Activated T-cell treated with anti-CD3 and anti-CD28 coated beads, Interleukin-2, amount 50 U/mL, for 24 hours (primary cell): ENCODE measurements around the gene MINK1.
A peak's percentile ranks its signal among the peaks of the same experiment; 100 is the strongest.
"Not testable (repeated sequence)": the region's sequence is repeated elsewhere in the genome, so short reads cannot be mapped to it uniquely, and the experiment has no call there.

Experiments used
- DNase-seq: peaks from one replicate; pipeline ENCODE4 v3.0.0-alpha.2; 2020
- H3K27ac Mint-ChIP-seq: 2 replicates; pipeline ENCODE4 v1.8.0; 2020; ENCODE audit warnings: mild to moderate bottlenecking, mixed read lengths
- H3K27me3 Mint-ChIP-seq: 2 replicates; pipeline ENCODE4 v1.8.0; 2020; ENCODE audit warnings: mixed read lengths
- H3K36me3 Mint-ChIP-seq: 2 replicates; pipeline ENCODE4 v1.8.0; 2020; ENCODE audit warnings: low read depth, mixed read lengths
- H3K4me1 Mint-ChIP-seq: 2 replicates; pipeline ENCODE4 v1.8.0; 2020; ENCODE audit warnings: low read depth, mixed read lengths
- H3K4me3 Mint-ChIP-seq: 2 replicates; pipeline ENCODE4 v1.8.0; 2020; ENCODE audit warnings: mild to moderate bottlenecking, moderate library complexity, mixed read lengths
- H3K9me3 Mint-ChIP-seq: 2 replicates; pipeline ENCODE4 v1.8.0; 2020; ENCODE audit warnings: mixed read lengths

The MINK1 gene

DNA sequence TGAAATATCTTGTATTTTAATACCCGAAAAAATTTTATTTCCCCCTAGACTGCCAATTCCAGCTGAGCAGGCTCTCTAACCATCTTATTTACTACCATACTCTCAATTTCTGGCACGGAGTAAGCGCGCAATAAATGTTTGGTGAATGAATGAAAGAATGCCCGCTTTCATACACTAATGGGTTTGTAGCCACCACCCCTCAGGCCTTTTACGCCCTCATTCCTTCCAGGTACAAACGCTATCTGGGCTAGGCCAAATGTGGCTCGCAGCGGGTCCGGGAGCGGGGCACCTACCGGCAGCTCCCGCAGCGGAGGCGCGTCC, 26.7 kb upstream of the MINK1 start:
- Mint-ChIP-seq H3K4me3 (peak overlapping the region; percentile 78), H3K27me3 (no peaks in the 10 kb centered on the region), H3K36me3 (peaks cover 10% of the 10 kb centered on the region), H3K9me3 (no peaks in the 10 kb centered on the region), H3K27ac (peak overlapping the region; percentile 18), H3K4me1 (peaks cover 12% of the 10 kb centered on the region)
- DNase-seq: no peak

- Mint-ChIP-seq H3K4me3 (peak within 1 kb of the TSS; percentile 78), H3K9me3 (no peaks in the 10 kb centered on the region), H3K27me3 (no peaks in the 10 kb centered on the region), H3K36me3 (peaks cover 12% of the 10 kb centered on the region), H3K27ac (peak within 1 kb of the TSS; percentile 47), H3K4me1 (peaks cover 12% of the 10 kb centered on the region)
- DNase-seq: peak; percentile 90
These were observed 26.1 kb upstream of the MINK1 start, which contains the start of gene PLD2 for GRCh38 chr17:4806777-4807604. Gene PLD2, plus strand, starts transcription at chr17:4807152. Its CDS starts 621 bp downstream, at chr17:4807773.

DNA sequence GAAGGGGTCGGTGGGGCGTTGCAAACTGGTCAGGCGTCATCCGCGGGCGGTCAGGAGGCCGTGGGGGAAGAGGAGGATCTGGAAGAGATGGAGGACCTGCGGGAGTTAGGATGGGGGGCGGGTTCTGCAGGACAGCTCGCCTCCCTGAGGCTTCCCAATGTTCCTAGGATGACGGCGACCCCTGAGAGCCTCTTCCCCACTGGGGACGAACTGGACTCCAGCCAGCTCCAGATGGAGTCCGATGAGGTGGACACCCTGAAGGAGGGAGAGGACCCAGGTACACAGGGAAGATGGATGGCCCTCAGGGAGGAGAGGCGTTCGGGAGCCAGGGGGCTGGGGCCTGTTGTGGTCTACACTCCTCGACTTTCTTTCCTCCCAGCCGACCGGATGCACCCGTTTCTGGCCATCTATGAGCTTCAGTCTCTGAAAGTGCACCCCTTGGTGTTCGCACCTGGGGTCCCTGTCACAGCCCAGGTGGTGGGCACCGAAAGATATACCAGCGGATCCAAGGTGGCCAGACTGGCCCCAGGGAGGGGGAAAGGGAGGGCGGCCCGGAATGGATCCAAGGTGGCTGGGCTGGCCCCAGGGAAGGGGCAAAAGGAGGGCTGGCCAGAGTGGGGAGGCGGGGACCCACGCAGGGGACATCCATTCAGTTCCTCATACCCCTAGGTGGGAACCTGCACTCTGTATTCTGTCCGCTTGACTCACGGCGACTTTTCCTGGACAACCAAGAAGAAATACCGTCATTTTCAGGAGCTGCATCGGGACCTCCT, 25.3 kb upstream of the MINK1 start:
- no peaks in the 10 kb centered on the region for H3K9me3 Mint-ChIP-seq
- peaks cover 12% of the 10 kb centered on the region for H3K4me1 Mint-ChIP-seq
- H3K27ac Mint-ChIP-seq: peak overlapping the region; percentile 47
- H3K36me3 Mint-ChIP-seq: peaks cover 12% of the 10 kb centered on the region
- H3K4me3 Mint-ChIP-seq: peak overlapping the region; percentile 75
- H3K27me3 Mint-ChIP-seq: no peaks in the 10 kb centered on the region
- peak; percentile 35 for DNase-seq

DNA sequence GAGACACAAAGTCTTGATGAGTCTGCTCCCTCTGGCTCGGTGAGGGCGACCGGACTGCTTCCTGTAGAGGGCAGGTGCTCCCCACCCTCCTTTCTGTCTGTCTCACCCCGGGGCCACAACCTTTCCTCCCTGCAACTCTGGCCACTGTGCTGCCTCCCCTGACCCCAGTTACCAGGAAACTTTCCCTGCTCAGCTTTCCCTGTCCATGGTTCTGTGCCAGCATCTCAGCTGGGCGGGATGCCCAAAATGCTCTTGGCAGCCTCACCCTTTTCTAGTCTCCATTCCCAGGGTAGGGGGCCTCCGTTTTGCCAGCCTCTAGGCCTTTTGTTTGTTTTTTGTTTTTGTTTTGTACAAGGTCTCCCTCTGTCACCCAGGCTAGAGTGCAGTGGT, 24.8 kb upstream of the MINK1 start:
- Mint-ChIP-seq H3K4me1 (peaks cover 12% of the 10 kb centered on the region), H3K9me3 (no peaks in the 10 kb centered on the region), H3K4me3 (peak overlapping the region; percentile 75), H3K27ac (no peak overlapping the region), H3K27me3 (no peaks in the 10 kb centered on the region), H3K36me3 (peaks cover 12% of the 10 kb centered on the region)
- DNase-seq: no peak

- Mint-ChIP-seq H3K27me3 (no peaks in the 10 kb centered on the region), H3K4me3 (no peak overlapping the region), H3K9me3 (no peaks in the 10 kb centered on the region), H3K36me3 (peaks cover 12% of the 10 kb centered on the region), H3K27ac (no peak overlapping the region), H3K4me1 (peaks cover 12% of the 10 kb centered on the region)
- DNase-seq: no peak
These were observed 22.3 kb upstream of the MINK1 start for GRCh38 chr17:4810696-4811290.

- H3K36me3 Mint-ChIP-seq: peaks cover 17% of the 10 kb centered on the region
These were observed 21.7 kb upstream of the MINK1 start for GRCh38 chr17:4811471-4811870.

DNA sequence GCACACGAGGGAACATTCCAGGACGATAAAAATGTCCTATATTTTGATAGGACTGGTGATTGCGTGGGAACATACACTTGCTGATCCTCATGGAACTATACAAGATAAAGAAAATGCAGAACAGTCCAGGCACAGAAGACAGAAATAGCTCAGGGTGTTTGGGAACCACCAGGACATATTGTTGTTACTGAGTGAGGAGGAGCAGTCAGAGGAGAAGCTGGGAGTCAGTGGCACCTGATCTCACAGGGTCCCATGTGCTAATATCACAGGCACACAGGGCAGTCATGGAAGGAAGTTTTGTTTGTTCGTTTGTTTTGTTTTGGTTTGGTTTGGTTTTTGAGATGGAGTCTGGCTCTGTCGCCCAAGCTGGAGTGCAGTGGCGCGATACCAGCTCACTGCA, 20.4 kb upstream of the MINK1 start:
- Mint-ChIP-seq H3K9me3 (no peaks in the 10 kb centered on the region), H3K27me3 (no peaks in the 10 kb centered on the region), H3K4me1 (peaks cover 3% of the 10 kb centered on the region), H3K27ac (no peak overlapping the region), H3K36me3 (peaks cover 23% of the 10 kb centered on the region), H3K4me3 (no peak overlapping the region)
- no peak for DNase-seq

More at GRCh38 chr17:4811471-4811870, 21.7 kb upstream of the MINK1 start:
- DNase-seq: no peak
- Mint-ChIP-seq H3K4me3 (no peak overlapping the region), H3K9me3 (no peaks in the 10 kb centered on the region), H3K27me3 (no peaks in the 10 kb centered on the region), H3K4me1 (peaks cover 6% of the 10 kb centered on the region), H3K27ac (no peak overlapping the region)

GRCh38 chr17:4815043-4815675, 18.0 kb upstream of the MINK1 start:
- H3K27me3 Mint-ChIP-seq: no peaks in the 10 kb centered on the region
- H3K27ac Mint-ChIP-seq: no peak overlapping the region
- H3K4me1 Mint-ChIP-seq: no peaks in the 10 kb centered on the region
- DNase-seq: no peak
- H3K4me3 Mint-ChIP-seq: no peak overlapping the region
- H3K9me3 Mint-ChIP-seq: no peaks in the 10 kb centered on the region
- peaks cover 23% of the 10 kb centered on the region for H3K36me3 Mint-ChIP-seq

GRCh38 chr17:4816826-4817225, 16.3 kb upstream of the MINK1 start:
- Mint-ChIP-seq H3K27ac (no peak overlapping the region), H3K36me3 (peaks cover 20% of the 10 kb centered on the region), H3K4me3 (no peak overlapping the region), H3K9me3 (no peaks in the 10 kb centered on the region), H3K27me3 (no peaks in the 10 kb centered on the region), H3K4me1 (no peaks in the 10 kb centered on the region)
- no peak for DNase-seq

DNA sequence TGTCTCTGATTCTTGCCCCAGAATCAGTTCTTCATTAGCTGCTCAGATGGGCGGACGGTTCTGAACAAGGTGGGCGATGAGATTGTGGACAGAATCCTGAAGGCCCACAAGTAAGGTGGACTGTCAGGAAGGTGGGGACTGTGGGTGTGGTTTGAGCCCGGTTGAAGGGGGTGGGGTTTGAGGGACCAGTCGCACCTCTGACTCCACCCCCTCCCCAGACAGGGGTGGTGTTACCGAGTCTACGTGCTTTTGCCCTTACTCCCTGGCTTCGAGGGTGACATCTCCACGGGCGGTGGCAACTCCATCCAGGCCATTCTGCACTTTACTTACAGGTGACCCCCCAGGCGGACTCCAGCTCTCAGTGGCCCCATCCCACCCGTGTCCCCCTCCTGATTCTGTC, 14.9 kb upstream of the MINK1 start:
- H3K9me3 Mint-ChIP-seq: no peaks in the 10 kb centered on the region
- no peak for DNase-seq
- no peak overlapping the region for H3K27ac Mint-ChIP-seq
- no peaks in the 10 kb centered on the region for H3K4me1 Mint-ChIP-seq
- H3K4me3 Mint-ChIP-seq: no peak overlapping the region
- no peaks in the 10 kb centered on the region for H3K27me3 Mint-ChIP-seq
- peaks cover 23% of the 10 kb centered on the region for H3K36me3 Mint-ChIP-seq

- H3K27ac Mint-ChIP-seq: no peak overlapping the region
- no peak overlapping the region for H3K4me3 Mint-ChIP-seq
- no peaks in the 10 kb centered on the region for H3K4me1 Mint-ChIP-seq
- H3K9me3 Mint-ChIP-seq: no peaks in the 10 kb centered on the region
- peaks cover 12% of the 10 kb centered on the region for H3K36me3 Mint-ChIP-seq
- no peaks in the 10 kb centered on the region for H3K27me3 Mint-ChIP-seq
- no peak for DNase-seq
These were observed 10.3 kb upstream of the MINK1 start for GRCh38 chr17:4822835-4823234.

DNA sequence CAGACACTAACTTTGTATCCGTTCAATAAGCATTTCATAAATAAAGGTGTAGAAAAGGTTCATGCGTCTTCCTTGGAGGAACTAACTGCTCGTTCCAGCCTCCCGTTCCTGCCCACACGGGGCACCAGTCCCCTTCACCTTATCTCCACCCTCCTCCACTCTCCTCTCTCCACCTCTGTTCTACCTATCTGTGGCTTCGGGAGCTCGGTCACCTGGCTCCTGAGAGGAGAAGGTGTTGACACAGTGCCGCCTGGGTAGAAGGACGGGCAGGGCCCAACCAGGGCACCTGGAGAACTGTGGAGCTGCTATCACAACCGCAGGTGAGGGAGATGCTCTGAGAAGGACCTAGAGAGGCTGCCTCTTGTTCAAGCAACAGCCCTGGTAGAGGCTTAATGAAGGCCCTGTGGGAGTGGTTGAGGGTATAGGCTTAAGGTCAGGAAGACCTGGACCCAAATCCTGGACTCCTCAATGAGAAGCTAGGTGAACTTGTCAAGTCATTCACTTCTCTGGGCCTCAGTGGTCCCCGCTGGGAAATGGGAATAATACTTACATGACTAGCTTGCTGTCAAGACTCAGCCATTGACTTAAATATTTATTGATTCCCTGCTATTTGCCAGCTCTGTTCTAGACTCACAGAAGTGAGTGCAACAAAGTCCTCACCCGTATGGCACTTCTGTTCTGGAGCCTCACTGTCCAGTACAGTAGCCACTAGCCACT, 9.6 kb upstream of the MINK1 start:
- peaks cover 10% of the 10 kb centered on the region for H3K36me3 Mint-ChIP-seq
- no peaks in the 10 kb centered on the region for H3K9me3 Mint-ChIP-seq
- H3K27me3 Mint-ChIP-seq: no peaks in the 10 kb centered on the region
- H3K4me1 Mint-ChIP-seq: no peaks in the 10 kb centered on the region
- no peak overlapping the region for H3K27ac Mint-ChIP-seq
- DNase-seq: no peak
- no peak overlapping the region for H3K4me3 Mint-ChIP-seq

DNA sequence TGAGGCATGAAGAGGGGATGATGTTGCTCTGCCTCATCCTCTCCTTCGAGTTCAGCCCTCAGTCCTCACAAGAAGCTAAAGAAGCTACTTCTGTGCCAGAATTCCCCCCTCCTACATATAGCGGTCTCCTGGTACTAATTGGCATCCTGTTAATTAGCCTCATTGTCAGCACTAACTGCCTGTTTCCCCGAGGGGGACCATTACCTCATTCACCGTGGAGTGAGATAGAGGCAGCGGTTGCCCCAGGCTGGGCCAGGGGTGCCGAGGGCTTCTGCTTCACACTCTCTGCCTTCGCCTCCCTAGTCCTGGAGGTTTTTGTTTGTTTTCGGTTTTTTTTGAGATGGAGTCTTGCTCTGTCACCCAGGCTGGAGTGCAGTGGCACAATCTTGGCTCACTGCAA, 5.7 kb upstream of the MINK1 start:
- no peaks in the 10 kb centered on the region for H3K27me3 Mint-ChIP-seq
- H3K4me1 Mint-ChIP-seq: no peaks in the 10 kb centered on the region
- no peak for DNase-seq
- no peaks in the 10 kb centered on the region for H3K9me3 Mint-ChIP-seq
- peaks cover 3% of the 10 kb centered on the region for H3K36me3 Mint-ChIP-seq
- H3K4me3 Mint-ChIP-seq: no peak overlapping the region
- H3K27ac Mint-ChIP-seq: no peak overlapping the region

DNA sequence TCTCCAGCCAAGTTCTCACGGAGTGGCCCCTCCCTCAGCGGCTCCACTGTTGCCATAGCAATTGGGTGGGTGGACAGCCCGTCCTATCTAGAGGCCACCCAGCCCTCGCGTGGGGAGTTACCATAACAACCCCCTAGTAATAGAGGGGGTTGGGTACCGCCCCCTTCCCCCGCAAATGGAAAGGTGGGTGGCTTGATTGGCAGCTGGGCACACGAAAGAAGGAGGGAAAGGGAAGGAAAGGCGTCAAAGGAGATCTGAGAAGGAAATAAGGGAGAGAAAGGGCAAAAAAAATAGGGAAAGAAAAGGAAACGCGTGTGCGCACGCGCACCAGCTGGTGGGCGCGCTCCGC, 337 bp upstream of the MINK1 start:
- DNase-seq, H3K27me3 Mint-ChIP-seq, H3K9me3 Mint-ChIP-seq: not testable (repeated sequence)
- peaks cover 37% of the 10 kb centered on the region for H3K4me1 Mint-ChIP-seq
- peak overlapping the region; percentile 89 for H3K4me3 Mint-ChIP-seq
- H3K36me3 Mint-ChIP-seq: peaks cover 11% of the 10 kb centered on the region
- peak overlapping the region; percentile 96 for H3K27ac Mint-ChIP-seq
